22Rv1 (cell line): ENCODE results near the gene PEAR1.

Source experiments
- CTCF ChIP-seq: fragments of 450-650 bp; IDR thresholded peaks from 2 replicates; pipeline ENCODE4 v1.5.1; 2017; ENCODE audit warnings: mild to moderate bottlenecking
- ZFX ChIP-seq: fragments of 450-650 bp; IDR thresholded peaks from 2 replicates; pipeline ENCODE4 v1.6.1; 2017; ENCODE audit warnings: antibody characterized with exemption, borderline replicate concordance

- TF ChIP-seq CTCF (no peak), ZFX (no peak)
Observed at GRCh38 chr1:156957634-156958033, 64.1 kb downstream of the PEAR1 start.
